GM19397 (cell line): ENCODE data around the gene GPR141.

Experiments
- ATAC-seq: cut with Tn5 transposase; IDR thresholded peaks from one replicate; pipeline ENCODE4 v1.9.1; 2021; ENCODE audit warnings: mild to moderate bottlenecking, moderate library complexity; ENCODE audit not compliant: unreplicated experiment

The GPR141 gene

GRCh38 chr7:37781156-37781555 is 97.6 kb downstream of the GPR141 start:
- ATAC-seq, result no peak

- no peak for ATAC-seq
Observed at GRCh38 chr7:37782166-37782565, 98.6 kb downstream of the GPR141 start.

GRCh38 chr7:37784015-37784414 is 100.4 kb downstream of the GPR141 start:
- no peak for ATAC-seq

- peak; percentile 80 for ATAC-seq
Observed at GRCh38 chr7:37786741-37787569, 103.4 kb downstream of the GPR141 start.
